Endometrial microvascular endothelial cells (primary cell): ENCODE data around the gene FURIN. TPM values are rescaled to one million over a fixed set of nuclear protein-coding genes. Genes with fewer than 3 reads are reported as not detected.
"Not testable (repeated sequence)": the region's sequence is repeated elsewhere in the genome, so short reads cannot be mapped to it uniquely, and the experiment has no call there.

Experiments used
- in situ Hi-C: cut with HindIII; loops from 2 replicates; pipeline ENCODE4 v1.10.0; 2017; ENCODE audit warnings: low sequenced_read_pairs, low pct_unique_long_range_greater_than_20kb; ENCODE audit errors: inconsistent ontology term
- total RNA-seq: library from RNA; depleted of rRNA; stranded (reverse); fragments of >200 nt; gene quantifications from one replicate; pipeline ENCODE4 v1.2.3, GENCODE V29; 2015; ENCODE audit errors: inconsistent ontology term

FURIN gene
- total RNA-seq, 1 donor from 2014 or later = 156 TPM

GRCh38 chr15:90863987-90864386 lies 4.4 kb upstream of the FURIN start:
- in situ Hi-C loops = no loop called here

GRCh38 chr15:90864507-90864906 lies 3.9 kb upstream of the FURIN start:
- in situ Hi-C loops = no loop called here

- in situ Hi-C loops = no loop called here
These were observed 2.7 kb upstream of the FURIN start for GRCh38 chr15:90865702-90866101.

GRCh38 chr15:90866161-90866715 lies 2.1 kb upstream of the FURIN start:
- in situ Hi-C loops = no loop called here

- in situ Hi-C loops = no loop called here
These were observed 1.6 kb upstream of the FURIN start for GRCh38 chr15:90866800-90867199.

- in situ Hi-C loops = no loop called here
These were observed 753 bp downstream of the FURIN start for GRCh38 chr15:90869140-90869541.

GRCh38 chr15:90869601-90870353 lies 1.4 kb downstream of the FURIN start:
- in situ Hi-C loops = no loop called here

GRCh38 chr15:90870354-90871138 lies 2.2 kb downstream of the FURIN start:
- in situ Hi-C loops = no loop called here

GRCh38 chr15:90871139-90871715 lies 2.8 kb downstream of the FURIN start:
- in situ Hi-C loops = no loop called here

GRCh38 chr15:90871716-90872485 lies 3.5 kb downstream of the FURIN start:
- in situ Hi-C loops = no loop called here

- in situ Hi-C loops = no loop called here
These were observed 4.2 kb downstream of the FURIN start for GRCh38 chr15:90872486-90873184.

- in situ Hi-C loops = no loop called here
These were observed 5.2 kb downstream of the FURIN start for GRCh38 chr15:90873488-90873997.

GRCh38 chr15:90873998-90874605 lies 5.7 kb downstream of the FURIN start:
- in situ Hi-C loops = no loop called here

GRCh38 chr15:90874986-90875385 lies 6.6 kb downstream of the FURIN start:
- in situ Hi-C loops = not testable (repeated sequence)

- in situ Hi-C loops = no loop called here
These were observed 7.2 kb downstream of the FURIN start for GRCh38 chr15:90875549-90875981.

- in situ Hi-C loops = no loop called here
These were observed 7.7 kb downstream of the FURIN start for GRCh38 chr15:90876046-90876445.

- in situ Hi-C loops = no loop called here
These were observed 8.3 kb downstream of the FURIN start for GRCh38 chr15:90876512-90877170.
